BLaER1 treated with 17β-estradiol and CSF1 and Interleukin-3, amounts not matched to agents 10 nM and 100 nM (cell line): ENCODE data around the gene GAS2L1.

Experiments used
- H3K27ac ChIP-seq, 11 experiments: shearing (Covaris generic); formaldehyde crosslinking; 2 replicates each; pipeline ENCODE4 v1.8.1; 2022
- H3K27me3 ChIP-seq, 11 experiments: shearing (Covaris generic); formaldehyde crosslinking; 2 replicates each; pipeline ENCODE4 v1.8.1; 2022
- H3K36me3 ChIP-seq, 11 experiments: shearing (Covaris generic); formaldehyde crosslinking; 2 replicates each; pipeline ENCODE4 v1.8.1; 2022
- H3K4me1 ChIP-seq, 10 experiments: shearing (Covaris generic); formaldehyde crosslinking; 2 replicates each; pipeline ENCODE4 v1.8.1; 2022
- H3K4me2 ChIP-seq, 11 experiments: shearing (Covaris generic); formaldehyde crosslinking; 2 replicates each; pipeline ENCODE4 v1.8.1; 2022
- H3K4me3 ChIP-seq, 10 experiments: shearing (Covaris generic); formaldehyde crosslinking; 2 replicates each; pipeline ENCODE4 v1.8.1; 2022
- H3K9ac ChIP-seq, 11 experiments: shearing (Covaris generic); formaldehyde crosslinking; 2 replicates each; pipeline ENCODE4 v1.8.1; 2022
- H3K9me3 ChIP-seq, 11 experiments: shearing (Covaris generic); formaldehyde crosslinking; replicated peaks in 1 of 11; 2 replicates each; pipeline ENCODE4 v1.8.1; 2022
- H4K20me1 ChIP-seq, 11 experiments: shearing (Covaris generic); formaldehyde crosslinking; 2 replicates each; pipeline ENCODE4 v1.8.1; 2022
- Cebpa-rat ChIP-seq, 11 experiments: shearing (Covaris generic); IDR thresholded peaks; 2 replicates each; pipeline ENCODE4 v1.8.1; 2022

GAS2L1 gene

GRCh38 chr22:29269731-29270474 is 36.5 kb upstream of the GAS2L1 start:
- H3K9me3 ChIP-seq: no peaks in the 10 kb centered on the region
- H3K27ac ChIP-seq: peak overlapping the region in 10 of 11 experiments; percentile 99 to 100 (median 100); a peak in 20 of 22 replicates
- peaks cover 52 to 79% (median 70%) of the 10 kb centered on the region in 11 experiments for H3K36me3 ChIP-seq
- peak overlapping the region; percentile 98 to 100 (median 100) for H3K9ac ChIP-seq
- no peak for TF ChIP-seq Cebpa-rat (IDR thresholded peaks at IDR 0.05)
- H3K27me3 ChIP-seq: no peaks in the 10 kb centered on the region
- H3K4me2 ChIP-seq: peak overlapping the region; percentile 80 to 100 (median 97)
- H3K4me1 ChIP-seq: peaks cover 53 to 68% (median 59%) of the 10 kb centered on the region in 10 experiments
- peaks cover 63 to 71% (median 66%) of the 10 kb centered on the region in 11 experiments for H4K20me1 ChIP-seq
- peak overlapping the region; percentile 88 to 98 (median 95) for H3K4me3 ChIP-seq

GRCh38 chr22:29270475-29271271 is 35.8 kb upstream of the GAS2L1 start:
- Histone ChIP-seq H3K27ac (peak overlapping the region in 5 of 11 experiments; percentile 99 to 100 (median 100); a peak in 7 of 22 replicates), H3K4me1 (peaks cover 45 to 72% (median 54%) of the 10 kb centered on the region in 10 experiments), H3K27me3 (no peaks in the 10 kb centered on the region), H4K20me1 (peaks cover 71 to 74% (median 73%) of the 10 kb centered on the region in 11 experiments), H3K4me3 (peak overlapping the region; percentile 88 to 98 (median 95)), H3K9ac (peak overlapping the region; percentile 98 to 100 (median 100)), H3K4me2 (peak overlapping the region; percentile 80 to 100 (median 97)), H3K9me3 (no peaks in the 10 kb centered on the region), H3K36me3 (peaks cover 53 to 79% (median 70%) of the 10 kb centered on the region in 11 experiments)
- TF ChIP-seq Cebpa-rat (IDR thresholded peaks at IDR 0.05): no peak

- peak overlapping the region in 9 of 11 experiments; percentile 3 to 98 (median 94); a peak in 13 of 22 replicates for H3K4me2 ChIP-seq
Observed at GRCh38 chr22:29272624-29273023, 33.8 kb upstream of the GAS2L1 start.

GRCh38 chr22:29275167-29275566 is 31.3 kb upstream of the GAS2L1 start:
- Histone ChIP-seq H3K36me3 (peaks cover 96 to 100% (median 100%) of the 10 kb centered on the region in 11 experiments), H3K9ac (no peak overlapping the region), H3K9me3 (no peaks in the 10 kb centered on the region), H3K27me3 (no peaks in the 10 kb centered on the region), H4K20me1 (peaks cover 100% of the 10 kb centered on the region in 11 experiments), H3K4me1 (peaks cover 25 to 68% (median 34%) of the 10 kb centered on the region in 10 experiments), H3K4me3 (no peak overlapping the region), H3K27ac (no peak overlapping the region), H3K4me2 (peak overlapping the region in 1 of 11 experiments; percentile 24; a peak in 1 of 22 replicates)
- no peak for TF ChIP-seq Cebpa-rat (IDR thresholded peaks at IDR 0.05)

More at GRCh38 chr22:29272624-29273023, 33.8 kb upstream of the GAS2L1 start:
- Histone ChIP-seq H3K27me3 (no peaks in the 10 kb centered on the region), H3K4me1 (peaks cover 31 to 73% (median 41%) of the 10 kb centered on the region in 10 experiments), H3K9ac (no peak overlapping the region), H3K9me3 (no peaks in the 10 kb centered on the region), H3K27ac (no peak overlapping the region), H3K36me3 (peaks cover 70 to 89% (median 85%) of the 10 kb centered on the region in 11 experiments), H3K4me3 (no peak overlapping the region), H4K20me1 (peaks cover 91 to 94% (median 93%) of the 10 kb centered on the region in 11 experiments)
- no peak for TF ChIP-seq Cebpa-rat (IDR thresholded peaks at IDR 0.05)

- no peak overlapping the region for H3K9ac ChIP-seq
- no peak for TF ChIP-seq Cebpa-rat (IDR thresholded peaks at IDR 0.05)
- peak overlapping the region in 1 of 11 experiments; percentile 24; a peak in 1 of 22 replicates for H3K4me2 ChIP-seq
- H3K4me1 ChIP-seq: peaks cover 16 to 60% (median 26%) of the 10 kb centered on the region in 10 experiments
- H3K36me3 ChIP-seq: peaks cover 100% of the 10 kb centered on the region in 11 experiments
- H3K9me3 ChIP-seq: no peaks in the 10 kb centered on the region
- H3K27me3 ChIP-seq: no peaks in the 10 kb centered on the region
- no peak overlapping the region for H3K4me3 ChIP-seq
- peaks cover 100% of the 10 kb centered on the region in 11 experiments for H4K20me1 ChIP-seq
- H3K27ac ChIP-seq: no peak overlapping the region
Observed at GRCh38 chr22:29275819-29276565, 30.5 kb upstream of the GAS2L1 start.

GRCh38 chr22:29277927-29278326 is 28.5 kb upstream of the GAS2L1 start:
- Histone ChIP-seq H3K27me3 (no peaks in the 10 kb centered on the region), H3K36me3 (peaks cover 100% of the 10 kb centered on the region in 11 experiments), H3K9ac (no peak overlapping the region), H3K4me3 (no peak overlapping the region), H3K4me2 (no peak overlapping the region), H3K27ac (no peak overlapping the region), H4K20me1 (peaks cover 100% of the 10 kb centered on the region in 11 experiments), H3K9me3 (no peaks in the 10 kb centered on the region), H3K4me1 (peaks cover 0 to 41% (median 7%) of the 10 kb centered on the region in 10 experiments; a peak in 10 of 20 replicates)
- TF ChIP-seq Cebpa-rat (IDR thresholded peaks at IDR 0.05): no peak

DNA sequence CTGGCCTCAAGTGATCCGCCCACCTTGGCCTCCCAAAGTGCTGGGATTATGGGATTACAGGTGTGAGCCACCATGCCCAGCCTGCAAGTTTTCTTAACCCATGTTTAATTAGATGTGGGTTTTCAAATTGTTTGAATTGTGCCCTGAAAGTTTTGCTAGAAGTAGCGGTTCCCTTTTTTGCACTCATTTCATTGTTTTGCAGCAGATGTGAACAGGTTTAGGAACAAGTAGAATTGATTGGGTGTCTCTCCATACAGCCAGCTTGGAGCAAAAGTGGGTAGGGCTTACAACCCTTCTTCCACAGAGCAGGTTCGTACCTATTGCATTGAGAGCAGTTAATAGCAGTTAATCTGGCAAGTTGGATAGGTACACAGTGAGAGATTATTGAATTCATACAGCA is 22.3 kb upstream of the GAS2L1 start:
- Histone ChIP-seq H3K4me2 (no peak overlapping the region), H3K27ac (no peak overlapping the region), H4K20me1 (peaks cover 100% of the 10 kb centered on the region in 11 experiments), H3K4me3 (no peak overlapping the region), H3K4me1 (peaks cover 0 to 4% (median 0%) of the 10 kb centered on the region in 10 experiments; a peak in 3 of 20 replicates), H3K27me3 (no peaks in the 10 kb centered on the region), H3K9ac (no peak overlapping the region), H3K36me3 (peaks cover 100% of the 10 kb centered on the region in 11 experiments), H3K9me3 (no peaks in the 10 kb centered on the region)
- TF ChIP-seq Cebpa-rat (IDR thresholded peaks at IDR 0.05): no peak

GRCh38 chr22:29288837-29289236 is 17.6 kb upstream of the GAS2L1 start:
- Histone ChIP-seq H3K36me3 (peaks cover 100% of the 10 kb centered on the region in 11 experiments), H3K4me1 (peaks cover 0 to 4% (median 0%) of the 10 kb centered on the region in 10 experiments; a peak in 3 of 20 replicates), H3K27me3 (no peaks in the 10 kb centered on the region), H3K27ac (no peak overlapping the region), H3K9ac (peak overlapping the region in 2 of 11 experiments; percentile 1 to 54; a peak in 1 of 22 replicates), H3K4me3 (no peak overlapping the region), H4K20me1 (peaks cover 98 to 100% (median 100%) of the 10 kb centered on the region in 11 experiments), H3K4me2 (no peak overlapping the region), H3K9me3 (no peaks in the 10 kb centered on the region)
- no peak for TF ChIP-seq Cebpa-rat (IDR thresholded peaks at IDR 0.05)
